ENCODE data around the gene FAM180B. TPM values are rescaled to one million over a fixed set of nuclear protein-coding genes. Genes with fewer than 3 reads are reported as not detected.

The FAM180B gene
- total RNA-seq, 1 experiment from 2014 or later: not detected

DNA sequence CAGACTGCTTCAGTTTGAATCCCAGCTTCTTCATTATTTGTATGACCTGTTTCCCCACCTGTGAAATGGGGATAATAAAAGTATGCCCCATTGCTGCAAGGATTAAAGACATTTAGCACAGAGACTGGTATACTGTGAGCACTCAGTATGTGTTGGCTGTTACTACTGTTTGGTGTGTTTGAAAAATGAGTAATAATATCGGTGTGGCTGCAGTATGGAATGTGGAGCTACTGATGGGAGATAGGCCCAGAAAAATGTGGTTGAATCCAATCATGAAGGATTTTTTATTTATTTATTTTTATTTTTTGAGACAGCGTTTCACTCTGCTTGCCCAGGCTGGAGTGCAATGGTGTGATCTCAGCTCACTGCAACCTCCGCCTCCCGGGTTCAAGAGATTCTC is 16.8 kb downstream of the FAM180B start:
- H3K36me3 Mint-ChIP-seq (ENCODE audit: insufficient read depth, unreplicated experiment): no peaks in the 10 kb centered on the region
- no TSS peak for BruUV-seq (replicated peaks)
- CTCF ChIA-PET: interaction anchor here (1.5 kb wide), 1 partner anchor 9 kb away, joined by 3 read pairs; no protein-coding TSS in a partner anchor
- H3K4me3 Mint-ChIP-seq (ENCODE audit: unreplicated experiment): no peak overlapping the region
- no peaks in the 10 kb centered on the region for H3K27me3 Mint-ChIP-seq (ENCODE audit: insufficient read depth, unreplicated experiment)
- no peak for DNase-seq (ENCODE audit: unreplicated experiment)
- POLR2A ChIA-PET: interaction anchor here (0.7 to 1.6 kb wide), 2 partner anchors 9 to 63 kb away, joined by 3 read pairs; partner anchors contain the start of gene C1QTNF4
- no peaks in the 10 kb centered on the region for H3K9me3 Mint-ChIP-seq (ENCODE audit: unreplicated experiment)
- no peaks in the 10 kb centered on the region for H3K4me1 Mint-ChIP-seq (ENCODE audit: insufficient read depth, unreplicated experiment)
- no peak overlapping the region for H3K27ac Mint-ChIP-seq (ENCODE audit: low read depth, unreplicated experiment)
- TF ChIP-seq, protein P1, sequence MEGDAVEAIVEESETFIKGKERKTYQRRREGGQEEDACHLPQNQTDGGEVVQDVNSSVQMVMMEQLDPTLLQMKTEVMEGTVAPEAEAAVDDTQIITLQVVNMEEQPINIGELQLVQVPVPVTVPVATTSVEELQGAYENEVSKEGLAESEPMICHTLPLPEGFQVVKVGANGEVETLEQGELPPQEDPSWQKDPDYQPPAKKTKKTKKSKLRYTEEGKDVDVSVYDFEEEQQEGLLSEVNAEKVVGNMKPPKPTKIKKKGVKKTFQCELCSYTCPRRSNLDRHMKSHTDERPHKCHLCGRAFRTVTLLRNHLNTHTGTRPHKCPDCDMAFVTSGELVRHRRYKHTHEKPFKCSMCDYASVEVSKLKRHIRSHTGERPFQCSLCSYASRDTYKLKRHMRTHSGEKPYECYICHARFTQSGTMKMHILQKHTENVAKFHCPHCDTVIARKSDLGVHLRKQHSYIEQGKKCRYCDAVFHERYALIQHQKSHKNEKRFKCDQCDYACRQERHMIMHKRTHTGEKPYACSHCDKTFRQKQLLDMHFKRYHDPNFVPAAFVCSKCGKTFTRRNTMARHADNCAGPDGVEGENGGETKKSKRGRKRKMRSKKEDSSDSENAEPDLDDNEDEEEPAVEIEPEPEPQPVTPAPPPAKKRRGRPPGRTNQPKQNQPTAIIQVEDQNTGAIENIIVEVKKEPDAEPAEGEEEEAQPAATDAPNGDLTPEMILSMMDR (IDR thresholded peaks at IDR 0.05; ENCODE audit: unreplicated experiment): no peak
- intact Hi-C loops (cut with micrococcal nuclease): no loop called here

DNA sequence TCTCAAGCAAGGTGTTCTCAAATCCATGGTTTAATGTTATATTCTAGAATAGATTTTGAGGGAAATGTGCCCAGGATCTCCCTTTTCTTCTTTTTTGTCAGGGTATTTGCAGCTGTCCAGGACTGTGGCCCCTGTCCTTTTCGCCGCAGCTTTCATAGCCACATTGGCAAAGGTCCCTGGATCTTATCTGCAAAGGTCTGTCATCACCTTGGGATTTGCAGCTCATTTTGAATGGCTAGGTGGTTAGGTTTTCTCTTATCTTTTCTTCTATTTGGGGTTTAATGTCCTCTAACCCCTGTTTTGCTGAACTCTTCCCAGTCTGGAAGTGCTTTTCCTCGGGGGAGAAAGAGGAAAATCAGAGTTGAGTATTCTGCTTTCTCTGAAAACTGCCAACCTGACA is 19.4 kb downstream of the FAM180B start:
- H3K36me3 Mint-ChIP-seq (ENCODE audit: insufficient read depth, unreplicated experiment): no peaks in the 10 kb centered on the region
- BruUV-seq (replicated peaks): no TSS peak
- TF ChIP-seq, protein P1 (IDR thresholded peaks at IDR 0.05; ENCODE audit: unreplicated experiment): no peak
- H3K9me3 Mint-ChIP-seq (ENCODE audit: unreplicated experiment): no peaks in the 10 kb centered on the region
- POLR2A ChIA-PET: interaction anchor here (0.5 to 2.1 kb wide), 4 partner anchors 11 to 46 kb away, joined by 3 to 5 read pairs (median 4); no protein-coding TSS in a partner anchor
- intact Hi-C loops (cut with micrococcal nuclease): no loop called here
- CTCF ChIA-PET: no interaction called here
- no peaks in the 10 kb centered on the region for H3K4me1 Mint-ChIP-seq (ENCODE audit: insufficient read depth, unreplicated experiment)
- no peak overlapping the region for H3K27ac Mint-ChIP-seq (ENCODE audit: low read depth, unreplicated experiment)
- H3K4me3 Mint-ChIP-seq (ENCODE audit: unreplicated experiment): no peak overlapping the region
- no peaks in the 10 kb centered on the region for H3K27me3 Mint-ChIP-seq (ENCODE audit: insufficient read depth, unreplicated experiment)
- no peak for DNase-seq (ENCODE audit: unreplicated experiment)

DNA sequence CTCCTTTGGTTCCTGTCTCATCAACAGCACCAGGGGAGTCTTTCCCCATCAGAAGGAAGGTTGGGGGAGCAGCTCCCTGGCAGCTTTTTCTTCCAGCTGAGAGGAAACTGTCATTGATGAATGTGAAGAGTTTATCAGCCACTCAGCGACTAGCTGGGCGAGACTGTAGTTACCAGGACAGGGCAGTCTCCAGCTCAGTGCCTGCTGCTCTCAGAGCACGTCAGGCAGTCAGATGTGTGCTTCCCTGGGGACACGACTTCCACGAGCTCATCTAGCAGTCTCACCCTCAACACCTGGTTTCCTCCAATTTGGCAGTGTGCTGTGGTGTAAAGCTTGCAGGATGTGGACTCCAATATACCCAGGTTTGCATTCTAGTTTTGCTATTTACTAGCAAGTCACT is 20.3 kb downstream of the FAM180B start:
- ChIA-PET POLR2A (interaction anchor here (0.5 to 2.1 kb wide), 5 partner anchors 10 to 513 kb away, joined by 3 to 5 read pairs (median 3); no protein-coding TSS in a partner anchor), CTCF (no interaction called here)
- intact Hi-C loops (cut with micrococcal nuclease): no loop called here
- H3K27me3 Mint-ChIP-seq (ENCODE audit: insufficient read depth, unreplicated experiment): no peaks in the 10 kb centered on the region
- H3K27ac Mint-ChIP-seq (ENCODE audit: low read depth, unreplicated experiment): no peak overlapping the region
- H3K4me3 Mint-ChIP-seq (ENCODE audit: unreplicated experiment): no peak overlapping the region
- H3K4me1 Mint-ChIP-seq (ENCODE audit: insufficient read depth, unreplicated experiment): no peaks in the 10 kb centered on the region
- no TSS peak for BruUV-seq (replicated peaks)
- H3K36me3 Mint-ChIP-seq (ENCODE audit: insufficient read depth, unreplicated experiment): no peaks in the 10 kb centered on the region
- H3K9me3 Mint-ChIP-seq (ENCODE audit: unreplicated experiment): no peaks in the 10 kb centered on the region
- no peak for DNase-seq (ENCODE audit: unreplicated experiment)
- TF ChIP-seq, protein P1 (IDR thresholded peaks at IDR 0.05; ENCODE audit: unreplicated experiment): no peak

DNA sequence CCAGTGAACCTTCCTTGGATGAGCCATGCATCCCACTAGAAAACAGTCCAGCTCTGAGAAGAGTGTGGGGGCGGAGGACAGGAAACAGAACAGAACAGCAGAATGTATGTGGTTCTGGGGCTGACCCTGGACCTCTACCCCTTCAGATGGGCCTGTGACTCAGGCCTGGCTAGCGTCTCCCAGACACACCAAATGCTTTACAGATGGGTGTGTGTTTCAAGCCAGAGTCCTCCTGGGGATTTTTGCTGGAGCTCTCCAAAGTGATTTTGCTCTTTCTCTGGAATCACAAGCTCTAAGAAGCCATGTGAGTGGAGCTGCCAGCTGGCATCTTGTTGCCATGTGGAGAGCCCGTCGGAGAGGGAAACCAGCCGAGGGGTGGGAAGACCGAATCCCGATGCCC is 20.9 kb downstream of the FAM180B start:
- H3K27me3 Mint-ChIP-seq (ENCODE audit: insufficient read depth, unreplicated experiment): no peaks in the 10 kb centered on the region
- no peaks in the 10 kb centered on the region for H3K36me3 Mint-ChIP-seq (ENCODE audit: insufficient read depth, unreplicated experiment)
- H3K4me1 Mint-ChIP-seq (ENCODE audit: insufficient read depth, unreplicated experiment): no peaks in the 10 kb centered on the region
- BruUV-seq (replicated peaks): no TSS peak
- peak; percentile 17 for DNase-seq (ENCODE audit: unreplicated experiment)
- no peak overlapping the region for H3K27ac Mint-ChIP-seq (ENCODE audit: low read depth, unreplicated experiment)
- H3K4me3 Mint-ChIP-seq (ENCODE audit: unreplicated experiment): no peak overlapping the region
- intact Hi-C loops (cut with micrococcal nuclease): no loop called here
- POLR2A ChIA-PET: interaction anchor here (0.8 to 1.3 kb wide), 2 partner anchors 12 to 130 kb away, joined by 3 to 4 read pairs; no protein-coding TSS in a partner anchor
- H3K9me3 Mint-ChIP-seq (ENCODE audit: unreplicated experiment): no peaks in the 10 kb centered on the region
- CTCF ChIA-PET: interaction anchor here (0.6 kb wide), 1 partner anchor 68 kb away, joined by 3 read pairs; no protein-coding TSS in a partner anchor
- TF ChIP-seq, protein P1 (IDR thresholded peaks at IDR 0.05; ENCODE audit: unreplicated experiment): no peak
